Urinary bladder (tissue), 4 donors: Measurements from ENCODE around the gene CORO2B. TPM values are rescaled to one million over a fixed set of nuclear protein-coding genes. Genes with fewer than 3 reads are reported as not detected.

Experiments
- DNase-seq: peaks from one replicate; pipeline ENCODE4 v3.0.0-alpha.2; 2015; ENCODE audit errors: extremely low spot score
- H3K27ac ChIP-seq: one replicate; pipeline ENCODE4 v1.5.1; 2013; ENCODE audit warnings: low read depth, mild to moderate bottlenecking, moderate library complexity
- H3K36me3 ChIP-seq: one replicate; pipeline ENCODE4 v1.6.1; 2013; ENCODE audit warnings: mild to moderate bottlenecking, moderate library complexity; ENCODE audit not compliant: insufficient read depth
- H3K4me1 ChIP-seq: one replicate; pipeline ENCODE4 v1.6.1; 2013; ENCODE audit warnings: mild to moderate bottlenecking, moderate library complexity; ENCODE audit not compliant: insufficient read depth
- H3K4me3 ChIP-seq: one replicate; pipeline ENCODE4 v1.5.1; 2013; ENCODE audit warnings: low read depth, low read length
- WGBS: extraction: QIAGEN DNeasy Blood & Tissue Kit; methylation state at CpG from one replicate; pipeline ENCODE4 v1.1.7; 2013; 5-methylcytosine and 5-hydroxymethylcytosine counted together
- polyA plus RNA-seq: library from polyadenylated mRNA; stranded (reverse); fragments of 200-250 nt; gene quantifications from one replicate; pipeline ENCODE4 v1.2.3, GENCODE V29; 2013
- total RNA-seq: library from RNA; depleted of rRNA; stranded (reverse); fragments of >200 nt; gene quantifications from one replicate; pipeline ENCODE4 v1.2.3, GENCODE V29; 2014
- donor health status: healthy with polysubstance abuse.
- donor health status: healthy.

The CORO2B gene
- total and polyA plus RNA-seq, 2 donors: 4.2 to 6.4 TPM

DNA sequence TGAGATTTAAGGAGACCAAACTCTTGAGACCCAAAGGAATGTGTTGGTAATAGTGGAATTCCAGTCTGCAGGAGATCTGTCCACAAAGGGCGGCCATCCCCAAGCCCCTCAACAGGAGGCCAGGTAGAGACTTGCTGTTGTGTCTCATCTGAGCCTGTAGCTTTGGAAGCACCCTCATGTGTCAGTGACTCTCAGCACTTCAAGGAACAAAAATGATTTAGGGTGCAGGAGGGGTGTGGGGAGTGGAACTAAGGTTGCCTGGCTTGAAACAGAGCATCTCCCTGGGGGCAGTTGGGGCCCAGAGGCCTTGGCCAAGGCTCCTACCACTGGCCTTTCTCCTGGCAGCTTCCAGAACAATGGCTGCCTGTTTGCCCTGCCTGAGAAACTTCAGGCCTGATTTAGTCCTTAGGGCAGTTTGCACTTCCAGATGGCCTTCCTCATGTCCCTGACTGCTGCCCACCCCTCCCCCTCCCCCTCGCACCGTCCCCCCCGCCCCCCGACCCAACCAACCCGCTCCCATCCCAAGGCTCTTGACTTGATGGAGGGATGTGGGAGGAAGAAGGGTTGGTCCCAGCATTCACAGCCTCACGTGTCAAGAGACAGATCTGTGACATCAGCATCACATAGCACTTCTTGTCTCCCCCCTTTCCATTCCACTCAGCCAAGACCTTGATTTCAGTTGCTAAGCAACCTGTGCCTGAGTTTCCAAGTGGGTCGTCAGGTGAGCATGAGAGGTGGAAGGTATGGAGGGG is 77.1 kb downstream of the CORO2B start:
- DNase-seq: no peak
- H3K27ac ChIP-seq: no peak overlapping the region
- H3K36me3 ChIP-seq: no peaks in the 10 kb centered on the region
- 57% methylated on average over 8 of the region's 8 CpGs for WGBS
- H3K4me1 ChIP-seq: no peaks in the 10 kb centered on the region
- H3K4me3 ChIP-seq: no peak overlapping the region

DNA sequence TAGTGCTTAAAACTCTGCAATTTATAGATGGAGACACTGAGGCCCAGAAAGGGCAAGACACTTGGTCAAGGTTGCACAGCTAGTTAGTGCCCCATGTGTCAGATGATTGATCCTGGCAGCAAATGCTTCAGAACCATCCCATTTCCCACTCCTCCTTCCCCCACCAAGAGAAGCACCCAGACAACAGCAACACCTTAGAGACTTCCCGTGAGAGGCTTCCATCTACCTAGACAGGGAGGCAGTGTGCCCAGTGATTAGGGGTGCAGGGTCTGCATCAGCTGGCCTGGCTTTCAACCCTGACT is 77.6 kb downstream of the CORO2B start:
- 94% methylated on average over 1 of the region's 1 CpG for WGBS
- no peaks in the 10 kb centered on the region for H3K4me1 ChIP-seq
- DNase-seq: no peak

DNA sequence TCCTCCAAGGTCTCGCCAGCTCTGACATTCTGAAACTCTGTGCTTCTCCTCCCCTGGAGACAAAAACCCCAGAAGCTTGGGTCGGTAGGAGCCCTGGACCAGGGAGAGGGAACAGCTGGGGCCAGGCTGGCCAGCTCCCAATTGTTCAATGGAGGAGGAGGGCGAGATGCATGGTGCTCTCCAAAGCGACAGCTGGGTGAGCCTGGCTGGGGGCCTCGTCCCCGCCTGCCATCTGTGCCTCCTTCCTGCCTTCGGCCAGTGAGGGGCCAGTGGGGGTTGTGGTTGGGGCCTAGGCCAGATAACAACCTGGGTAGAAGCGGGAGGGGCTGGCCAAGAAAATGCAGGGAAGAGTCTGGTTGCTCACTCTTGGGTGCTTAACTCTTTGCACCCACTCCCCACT is 79.4 kb downstream of the CORO2B start:
- 53% methylated on average over 8 of the region's 8 CpGs for WGBS
- no peaks in the 10 kb centered on the region for H3K4me1 ChIP-seq
- no peak overlapping the region for H3K4me3 ChIP-seq
- H3K36me3 ChIP-seq: no peaks in the 10 kb centered on the region
- no peak overlapping the region for H3K27ac ChIP-seq
- DNase-seq: no peak

More for the DNA sequence above, 77.6 kb downstream of the CORO2B start:
- no peak overlapping the region for H3K27ac ChIP-seq
- H3K36me3 ChIP-seq: no peaks in the 10 kb centered on the region
- H3K4me3 ChIP-seq: no peak overlapping the region

DNA sequence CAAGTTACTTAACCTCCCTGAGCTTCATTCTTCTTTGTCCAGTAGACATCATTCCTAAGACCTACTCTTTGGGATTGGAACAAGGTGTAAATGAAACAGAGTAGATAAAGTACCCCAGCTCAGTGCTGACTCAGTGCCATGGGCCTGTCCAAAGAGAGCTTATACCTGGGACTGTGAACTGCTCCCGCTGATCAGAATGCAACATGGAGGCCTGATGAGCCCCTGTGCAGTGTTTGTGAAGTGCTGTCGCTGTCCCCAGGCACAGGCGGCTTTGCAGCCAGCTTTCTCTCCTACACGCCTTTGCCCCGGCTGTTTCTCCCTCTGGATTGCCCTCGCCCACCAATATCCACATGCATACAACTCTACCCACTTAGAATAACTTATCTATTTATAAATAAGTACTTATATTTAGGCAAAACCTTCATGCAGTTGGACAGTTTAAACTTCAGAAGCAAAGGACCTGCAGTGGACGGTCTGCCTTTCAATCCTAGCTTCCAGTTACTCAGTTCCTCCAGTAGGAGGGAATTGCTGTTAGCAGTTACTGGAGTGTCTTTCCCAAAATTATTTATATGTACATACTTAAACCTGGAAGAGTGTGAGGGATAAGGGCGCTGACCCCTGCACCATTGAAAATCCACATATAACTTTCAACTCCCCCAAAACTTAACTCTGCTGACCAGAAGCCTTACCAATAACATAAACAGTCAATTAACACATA is 80.0 kb downstream of the CORO2B start:
- DNase-seq: no peak
- Histone ChIP-seq H3K4me1 (no peaks in the 10 kb centered on the region), H3K27ac (no peak overlapping the region), H3K4me3 (no peak overlapping the region), H3K36me3 (no peaks in the 10 kb centered on the region)
- 80% methylated on average over 8 of the region's 8 CpGs for WGBS

DNA sequence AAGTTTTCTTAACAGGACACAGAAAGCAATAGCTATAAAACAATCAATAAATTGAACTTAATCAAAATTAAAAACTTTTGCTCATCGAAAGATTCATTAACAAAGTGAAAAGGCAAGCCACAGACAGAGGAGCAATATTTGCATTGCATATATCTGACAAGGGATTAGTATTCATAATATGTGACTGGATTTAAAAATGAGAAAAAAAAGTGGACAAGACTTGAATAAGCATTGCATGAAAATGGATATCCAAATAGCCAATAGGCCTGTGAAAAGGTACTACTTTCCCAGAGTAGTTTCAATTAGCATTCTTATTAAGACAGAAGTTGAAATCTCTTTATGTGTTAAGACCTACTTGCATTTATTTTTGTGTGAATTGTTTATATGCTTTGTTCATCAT is 84.7 kb downstream of the CORO2B start:
- Histone ChIP-seq H3K4me1 (no peaks in the 10 kb centered on the region), H3K4me3 (no peak overlapping the region), H3K36me3 (no peaks in the 10 kb centered on the region), H3K27ac (no peak overlapping the region)
- WGBS: 92% methylated on average over 1 of the region's 1 CpG
- no peak for DNase-seq

DNA sequence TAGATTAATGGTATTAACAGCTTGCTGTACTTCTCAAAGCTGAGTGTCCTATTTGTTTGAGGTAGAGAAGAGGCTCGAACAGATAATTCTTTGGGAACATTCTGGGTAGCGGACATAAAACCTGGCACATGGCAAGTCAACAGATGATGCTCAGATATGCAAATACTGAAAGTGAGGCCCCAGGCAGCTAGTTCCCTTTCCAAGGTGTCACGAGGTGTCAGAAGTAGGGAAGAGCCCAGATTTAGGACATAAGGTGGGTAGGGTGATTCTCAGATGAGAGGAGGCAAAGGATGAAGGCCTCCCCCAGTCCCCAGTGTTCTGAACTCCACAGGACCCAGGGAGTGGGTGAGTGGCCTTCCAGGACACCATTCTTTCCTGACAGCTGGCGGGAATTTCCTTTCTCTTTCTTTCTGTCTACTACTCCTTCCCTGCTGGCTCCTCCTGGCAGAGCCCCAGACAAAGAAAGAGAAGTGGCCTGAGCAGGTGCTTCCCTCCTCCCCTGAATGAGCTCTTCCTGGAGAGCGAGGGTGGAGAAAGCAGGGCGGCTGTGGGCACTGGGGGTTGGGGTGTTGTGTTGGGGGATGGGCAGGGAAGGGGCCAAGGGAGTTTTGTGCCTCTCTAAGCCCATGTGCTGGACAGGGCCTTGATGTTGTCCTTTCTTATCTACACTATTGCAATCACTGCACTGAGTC is 87.5 kb downstream of the CORO2B start:
- DNase-seq: no peak
- no peaks in the 10 kb centered on the region for H3K36me3 ChIP-seq
- no peak overlapping the region for H3K4me3 ChIP-seq
- 77% methylated on average over 6 of the region's 6 CpGs for WGBS
- no peaks in the 10 kb centered on the region for H3K4me1 ChIP-seq
- H3K27ac ChIP-seq: no peak overlapping the region

DNA sequence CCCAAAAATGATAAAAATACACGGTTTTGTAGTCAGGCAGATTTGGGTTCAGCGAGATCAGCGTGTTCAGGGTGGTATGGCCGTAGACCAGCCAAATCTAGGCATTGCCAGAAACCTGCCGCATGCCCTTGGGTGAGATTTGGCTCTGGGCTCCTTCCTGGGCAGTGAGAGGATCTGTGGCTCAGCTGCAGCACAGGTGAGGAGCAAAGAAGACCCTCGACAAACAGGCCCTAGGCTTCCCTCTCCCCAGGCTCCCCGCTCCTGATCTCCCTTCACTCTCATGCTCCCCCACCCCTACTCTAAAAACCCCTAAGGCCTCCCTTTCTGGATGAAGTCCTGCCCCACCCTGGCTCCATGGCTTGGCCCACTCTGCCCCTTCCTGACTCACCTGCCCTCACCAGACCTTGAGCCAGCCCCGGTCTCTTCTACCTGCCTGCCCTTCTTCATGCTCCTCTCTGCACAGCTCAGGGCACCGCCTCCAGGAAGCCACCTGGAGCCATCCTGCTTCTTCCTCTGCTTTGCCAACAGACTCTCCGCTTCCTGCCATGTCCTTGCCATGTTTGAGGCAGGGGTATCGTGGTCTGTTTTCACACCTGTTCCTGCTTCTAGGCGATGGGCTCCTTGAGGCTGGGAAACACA is 88.1 kb downstream of the CORO2B start:
- Histone ChIP-seq H3K4me1 (no peaks in the 10 kb centered on the region), H3K36me3 (no peaks in the 10 kb centered on the region), H3K4me3 (no peak overlapping the region), H3K27ac (no peak overlapping the region)
- no peak for DNase-seq
- 87% methylated on average over 12 of the region's 12 CpGs for WGBS

DNA sequence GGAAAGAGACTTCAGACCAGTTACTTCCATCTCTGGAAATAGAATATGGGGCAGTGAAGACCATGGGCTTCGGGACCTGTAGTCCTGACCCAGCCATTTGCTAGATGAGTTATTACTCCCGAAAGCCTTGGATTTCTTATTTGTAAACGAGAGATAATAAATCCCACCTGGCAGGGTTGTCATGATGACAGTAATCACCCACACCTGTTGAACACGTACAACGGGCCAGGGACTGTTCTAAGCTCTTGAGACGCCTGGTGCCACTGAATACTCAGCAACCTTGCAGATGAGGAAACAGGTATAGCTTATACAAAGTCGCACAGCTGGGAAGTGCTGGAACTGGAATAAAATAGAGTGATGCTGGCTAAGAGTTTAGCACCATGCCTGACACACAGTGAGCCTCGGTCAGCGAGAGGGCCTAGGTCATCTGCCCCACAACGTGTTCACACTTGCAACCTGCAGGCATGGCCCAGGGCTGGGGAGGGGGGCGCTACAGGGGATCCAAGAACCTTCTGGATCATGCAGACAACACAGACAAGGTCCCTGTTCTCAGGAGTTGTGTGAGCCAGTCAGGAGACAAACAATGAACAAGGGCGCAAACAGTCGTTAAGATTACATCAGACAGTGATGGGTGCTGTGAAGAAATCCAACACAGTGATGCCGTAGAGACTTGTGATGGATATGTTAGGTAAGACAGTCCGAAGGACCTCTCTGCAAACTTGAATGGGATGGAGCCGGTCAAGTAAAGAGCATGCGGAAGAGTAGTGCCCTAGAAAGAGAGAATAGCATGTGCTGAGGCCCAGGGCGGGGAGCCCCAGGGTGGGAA is 89.2 kb downstream of the CORO2B start:
- Histone ChIP-seq H3K27ac (no peak overlapping the region), H3K4me3 (no peak overlapping the region), H3K4me1 (no peaks in the 10 kb centered on the region), H3K36me3 (no peaks in the 10 kb centered on the region)
- DNase-seq: no peak
- WGBS: 79% methylated on average over 18 of the region's 18 CpGs

DNA sequence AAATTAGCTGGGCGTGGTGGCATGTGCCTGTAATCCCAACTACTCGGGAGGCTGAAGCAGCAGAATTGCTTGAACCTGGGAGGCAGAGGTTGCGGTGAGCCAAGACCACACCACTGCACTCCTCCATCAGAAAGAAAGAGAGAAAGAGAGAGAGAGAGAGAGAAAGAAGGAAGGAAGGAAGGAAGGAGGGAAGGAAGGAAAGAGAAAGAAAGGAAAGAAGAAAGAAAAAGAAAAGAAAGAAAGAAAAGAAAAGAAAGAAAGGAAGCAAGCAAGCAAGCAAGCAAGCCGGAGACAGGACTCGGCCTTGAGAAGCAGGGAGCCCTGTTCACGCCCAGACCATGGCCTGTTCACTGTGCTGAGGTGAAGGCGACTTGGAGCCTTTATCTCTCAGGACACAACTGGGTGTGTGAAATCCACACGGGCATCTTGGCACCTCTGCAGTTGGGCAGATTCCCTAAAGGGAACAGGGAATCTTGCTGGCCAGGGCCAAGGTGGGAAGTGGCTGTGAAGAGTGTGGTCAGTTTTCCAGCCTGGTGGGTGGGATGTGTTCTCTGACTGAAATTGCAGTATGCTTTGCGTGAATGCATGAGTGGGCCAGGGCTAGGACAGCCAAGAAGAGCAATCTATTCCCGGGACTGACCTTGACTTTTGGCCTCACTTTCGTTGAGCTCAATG is 90.3 kb downstream of the CORO2B start:
- Histone ChIP-seq H3K27ac (no peak overlapping the region), H3K36me3 (no peaks in the 10 kb centered on the region), H3K4me3 (no peak overlapping the region), H3K4me1 (no peaks in the 10 kb centered on the region)
- DNase-seq: no peak
- WGBS: 81% methylated on average over 11 of the region's 11 CpGs

DNA sequence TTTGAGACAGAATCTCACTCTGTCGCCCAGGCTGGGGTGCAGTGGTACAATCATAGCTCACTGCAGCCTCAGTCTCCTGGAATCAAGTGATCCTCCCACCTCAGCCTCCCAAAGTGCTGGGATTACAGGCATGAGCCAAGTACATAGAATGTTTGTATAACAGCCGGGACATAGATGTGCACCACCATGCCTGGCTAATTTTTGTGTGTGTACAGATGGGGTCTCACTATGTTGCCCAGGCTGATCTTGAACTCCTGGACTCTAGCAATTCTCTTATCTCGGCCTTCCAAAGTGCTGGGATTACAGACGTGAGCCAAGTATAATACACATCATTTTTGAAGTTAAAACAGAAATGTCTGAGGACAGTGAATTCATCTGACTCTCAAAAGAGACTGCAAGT is 93.5 kb downstream of the CORO2B start:
- no peak for DNase-seq
- Histone ChIP-seq H3K36me3 (no peaks in the 10 kb centered on the region), H3K4me1 (no peaks in the 10 kb centered on the region), H3K27ac (no peak overlapping the region), H3K4me3 (no peak overlapping the region)
- 73% methylated on average over 4 of the region's 4 CpGs for WGBS

DNA sequence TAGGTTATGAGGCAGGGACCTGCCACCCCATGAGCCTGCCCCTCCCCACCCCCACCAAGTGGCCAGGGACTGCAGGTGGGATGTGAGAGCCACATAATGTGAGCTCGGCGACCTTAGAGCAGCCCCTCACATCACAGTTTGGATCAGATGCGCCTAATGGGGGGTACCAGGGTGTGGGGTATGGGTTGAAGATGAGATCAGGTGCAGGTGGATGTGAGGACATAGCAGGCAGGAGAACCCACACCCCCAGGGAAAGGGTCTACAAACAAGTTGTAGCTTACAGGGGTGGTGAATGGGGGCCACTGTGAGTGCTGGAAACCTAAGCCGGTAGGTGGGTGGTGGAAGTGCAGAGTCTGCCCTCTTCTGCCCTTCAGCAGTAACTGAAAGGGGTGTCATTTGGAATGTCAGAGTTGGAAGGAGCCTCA is 94.0 kb downstream of the CORO2B start:
- DNase-seq: no peak
- Histone ChIP-seq H3K4me3 (no peak overlapping the region), H3K36me3 (no peaks in the 10 kb centered on the region), H3K27ac (no peak overlapping the region), H3K4me1 (no peaks in the 10 kb centered on the region)
- WGBS: 81% methylated on average over 4 of the region's 4 CpGs

DNA sequence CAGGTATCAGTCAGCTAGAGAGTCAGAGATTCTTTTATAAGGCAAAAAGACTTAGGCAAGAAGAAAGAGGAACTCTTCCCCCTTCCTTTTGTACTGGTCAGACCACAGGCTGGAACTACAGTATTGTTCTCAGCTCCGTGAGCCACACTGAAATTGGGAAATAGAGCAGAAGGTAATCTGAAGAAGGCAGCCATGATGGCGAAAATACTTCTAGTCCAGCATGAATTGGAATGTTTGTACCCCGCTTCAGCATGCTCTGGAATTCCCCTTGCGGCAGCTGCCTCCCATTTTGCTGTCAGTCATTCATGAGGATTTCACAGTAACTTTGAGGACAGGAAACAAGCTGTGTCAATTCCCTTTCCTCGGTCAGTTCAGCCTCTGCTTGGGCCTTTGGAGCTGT is 96.2 kb downstream of the CORO2B start:
- H3K36me3 ChIP-seq: no peaks in the 10 kb centered on the region
- H3K27ac ChIP-seq: no peak overlapping the region
- no peaks in the 10 kb centered on the region for H3K4me1 ChIP-seq
- no peak overlapping the region for H3K4me3 ChIP-seq
- 77% methylated on average over 5 of the region's 5 CpGs for WGBS
- no peak for DNase-seq
